A549 (cell line): ENCODE measurements around the gene CTNNA1.

Experiments
- CHD2 ChIP-seq: fragments of 150-350 bp; IDR thresholded peaks from 2 replicates; pipeline ENCODE4 v1.6.1; 2014; ENCODE audit warnings: low read length; ENCODE audit not compliant: partially characterized antibody
- EHF ChIP-seq: fragments of 250-450 bp; sonication (Bioruptor Pico); IDR thresholded peaks from 2 replicates; pipeline ENCODE4 v1.5.0; 2020; ENCODE audit warnings: mild to moderate bottlenecking
- EHMT2 ChIP-seq: fragments of 200-600 bp; sonication (generic); IDR thresholded peaks from 2 replicates; pipeline ENCODE4 v1.6.1; 2016; ENCODE audit warnings: antibody characterized with exemption, low read depth, mild to moderate bottlenecking, moderate library complexity
- FOXS1 ChIP-seq: fragments of 250-450 bp; sonication (Bioruptor Pico); IDR thresholded peaks from 2 replicates; pipeline ENCODE4 v1.5.0; 2020; ENCODE audit warnings: mild to moderate bottlenecking, moderate library complexity
- GATA3 ChIP-seq: IDR thresholded peaks from 2 replicates; pipeline ENCODE4 v1.6.1; 2012; ENCODE audit warnings: borderline replicate concordance
- POLR2A ChIP-seq: IDR thresholded peaks from 2 replicates; pipeline ENCODE4 v1.6.1; 2012; ENCODE audit warnings: mild to moderate bottlenecking, low read length
- REST ChIP-seq: fragments of 200-600 bp; sonication (generic); IDR thresholded peaks from 2 replicates; pipeline ENCODE4 v1.6.1; 2016; ENCODE audit warnings: antibody characterized with exemption, mild to moderate bottlenecking, moderate library complexity
- SMC3 ChIP-seq: fragments of >200 bp; sonication (Bioruptor Twin); formaldehyde crosslinking; IDR thresholded peaks from 3 replicates; pipeline ENCODE4 v1.6.1; 2018; ENCODE audit warnings: inconsistent platforms
- USF2 ChIP-seq: fragments of 450-650 bp; IDR thresholded peaks from 2 replicates; pipeline ENCODE4 v1.6.1; 2014; ENCODE audit warnings: antibody characterized with exemption
- TF ChIP-seq, protein P1 (sequence below): fragments of >200 bp; sonication (Bioruptor Twin); formaldehyde crosslinking; IDR thresholded peaks from 3 replicates; pipeline ENCODE4 v1.5.1; 2016
- TF ChIP-seq, protein P2 (sequence below): IDR thresholded peaks from 2 replicates; pipeline ENCODE4 v1.6.1; 2012
- TF ChIP-seq, protein P3 (sequence below): fragments of 250-450 bp; sonication (Bioruptor Pico); IDR thresholded peaks from 2 replicates; pipeline ENCODE4 v1.5.0; 2020; ENCODE audit warnings: low read depth, mild to moderate bottlenecking, moderate library complexity

DNA sequence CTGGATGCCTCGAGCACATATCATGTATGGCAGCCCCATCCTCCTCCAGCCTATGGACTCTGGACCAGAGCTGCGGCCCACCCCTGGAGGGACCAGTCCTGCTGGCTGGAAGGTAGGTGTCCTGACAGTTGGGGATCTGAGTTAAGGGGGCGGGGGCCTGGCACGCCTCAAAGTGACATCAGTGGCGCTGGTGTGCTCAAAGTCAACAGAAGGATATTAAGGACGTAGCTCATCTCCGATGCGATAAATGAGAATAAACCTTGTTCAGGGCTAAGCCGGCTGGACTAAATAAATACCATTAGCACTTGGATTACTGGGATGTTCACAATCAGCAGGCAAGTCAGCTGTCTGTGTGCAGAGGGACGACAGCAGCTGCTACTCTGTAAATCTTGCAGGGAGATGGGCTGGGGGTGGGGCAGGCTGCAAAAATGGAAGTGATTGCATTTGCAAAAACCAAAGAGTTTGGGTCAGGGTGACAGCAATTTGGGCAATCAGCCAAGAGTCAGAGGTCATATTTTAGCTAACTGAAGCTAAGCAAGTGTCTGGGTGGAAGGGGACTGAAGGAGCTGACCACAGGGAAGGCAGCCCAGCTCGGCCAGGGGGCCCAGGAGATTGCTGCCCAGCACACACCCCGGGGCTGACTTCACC, 201.9 kb downstream of the CTNNA1 start:
- TF ChIP-seq REST, result no peak
- no peak for TF ChIP-seq POLR2A
- TF ChIP-seq, protein P1, sequence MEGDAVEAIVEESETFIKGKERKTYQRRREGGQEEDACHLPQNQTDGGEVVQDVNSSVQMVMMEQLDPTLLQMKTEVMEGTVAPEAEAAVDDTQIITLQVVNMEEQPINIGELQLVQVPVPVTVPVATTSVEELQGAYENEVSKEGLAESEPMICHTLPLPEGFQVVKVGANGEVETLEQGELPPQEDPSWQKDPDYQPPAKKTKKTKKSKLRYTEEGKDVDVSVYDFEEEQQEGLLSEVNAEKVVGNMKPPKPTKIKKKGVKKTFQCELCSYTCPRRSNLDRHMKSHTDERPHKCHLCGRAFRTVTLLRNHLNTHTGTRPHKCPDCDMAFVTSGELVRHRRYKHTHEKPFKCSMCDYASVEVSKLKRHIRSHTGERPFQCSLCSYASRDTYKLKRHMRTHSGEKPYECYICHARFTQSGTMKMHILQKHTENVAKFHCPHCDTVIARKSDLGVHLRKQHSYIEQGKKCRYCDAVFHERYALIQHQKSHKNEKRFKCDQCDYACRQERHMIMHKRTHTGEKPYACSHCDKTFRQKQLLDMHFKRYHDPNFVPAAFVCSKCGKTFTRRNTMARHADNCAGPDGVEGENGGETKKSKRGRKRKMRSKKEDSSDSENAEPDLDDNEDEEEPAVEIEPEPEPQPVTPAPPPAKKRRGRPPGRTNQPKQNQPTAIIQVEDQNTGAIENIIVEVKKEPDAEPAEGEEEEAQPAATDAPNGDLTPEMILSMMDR, result no peak
- TF ChIP-seq, protein P2, sequence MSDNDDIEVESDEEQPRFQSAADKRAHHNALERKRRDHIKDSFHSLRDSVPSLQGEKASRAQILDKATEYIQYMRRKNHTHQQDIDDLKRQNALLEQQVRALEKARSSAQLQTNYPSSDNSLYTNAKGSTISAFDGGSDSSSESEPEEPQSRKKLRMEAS, result no peak
- no peak for TF ChIP-seq GATA3
- TF ChIP-seq, protein P3, sequence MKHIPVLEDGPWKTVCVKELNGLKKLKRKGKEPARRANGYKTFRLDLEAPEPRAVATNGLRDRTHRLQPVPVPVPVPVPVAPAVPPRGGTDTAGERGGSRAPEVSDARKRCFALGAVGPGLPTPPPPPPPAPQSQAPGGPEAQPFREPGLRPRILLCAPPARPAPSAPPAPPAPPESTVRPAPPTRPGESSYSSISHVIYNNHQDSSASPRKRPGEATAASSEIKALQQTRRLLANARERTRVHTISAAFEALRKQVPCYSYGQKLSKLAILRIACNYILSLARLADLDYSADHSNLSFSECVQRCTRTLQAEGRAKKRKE, result no peak
- TF ChIP-seq FOXS1 (CRISPR knock-in tag), result no peak
- no peak for TF ChIP-seq SMC3
- no peak for TF ChIP-seq EHMT2
- TF ChIP-seq USF2, result no peak
- TF ChIP-seq CHD2, result no peak
- no peak for TF ChIP-seq EHF
